ENCODE data around the gene ZNF662. TPM values are rescaled to one million over a fixed set of nuclear protein-coding genes. Genes with fewer than 3 reads are reported as not detected.

The ZNF662 gene
- not detected in 2 replicates for total RNA-seq (2021)
- Bru-seq, nascent RNA = not detected
- not detected for BruChase-seq, experiment 1, labeled RNA remaining after a 2-hour chase
- not detected for BruChase-seq, experiment 2, labeled RNA remaining after a 6-hour chase
- long read RNA-seq = 0 reads

DNA sequence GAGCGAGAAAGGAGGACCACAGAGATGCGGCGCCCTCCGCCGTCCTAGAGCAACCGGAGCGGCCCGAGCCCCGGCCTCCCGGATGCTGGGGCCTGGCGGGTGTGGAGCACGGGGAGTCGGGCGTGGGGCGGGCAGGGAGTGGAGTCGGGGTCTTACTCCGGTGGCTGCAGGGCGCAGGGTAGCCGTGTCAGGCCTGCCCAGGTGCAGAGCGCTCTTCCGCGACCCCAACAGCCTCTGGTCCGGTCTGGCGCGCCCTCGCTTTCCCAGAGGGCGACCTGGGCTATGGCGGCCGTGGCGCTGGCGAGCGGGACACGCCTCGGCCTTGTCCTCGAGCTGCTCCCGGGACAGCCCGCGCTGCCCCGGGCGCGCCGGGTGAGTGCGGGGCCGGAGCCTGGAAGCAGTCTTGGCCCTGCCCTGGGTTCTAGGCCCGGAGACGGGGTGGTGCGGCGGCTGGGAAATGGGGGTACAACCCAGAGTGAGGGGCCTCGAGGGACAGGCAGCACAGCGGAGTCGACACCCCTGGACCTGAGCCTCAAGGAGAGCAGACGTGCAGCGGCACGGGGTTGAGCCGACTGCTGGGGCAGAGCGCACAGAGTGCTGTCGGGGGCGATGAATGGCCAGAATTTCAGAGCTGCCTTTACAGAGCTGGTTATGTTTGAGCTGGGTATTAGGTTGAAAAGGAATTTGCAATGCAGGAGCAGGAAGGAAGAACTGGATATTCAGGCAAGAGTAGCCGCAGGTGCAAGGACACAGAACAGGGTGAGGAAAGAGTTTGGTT lies at the start of gene ZNF662:
TSS of gene ZNF662 (plus strand) at position 73 of the 778 bp plus-strand sequence. CDS start 1,973 bp downstream, outside the sequence.
- no peaks in the 10 kb centered on the region for H3K4me1 ChIP-seq (ENCODE audit: insufficient read depth, low read length, poor library complexity, severe bottlenecking)
- no TSS peak for BruUV-seq (replicated peaks)
- DNase-seq (ENCODE audit: low spot score) = no peak
- H3K27ac ChIP-seq (ENCODE audit: low read depth, low read length, poor library complexity, severe bottlenecking) = no peak within 1 kb of the TSS
- H3K36me3 ChIP-seq (ENCODE audit: insufficient read depth, low read length, poor library complexity, severe bottlenecking) = no peaks in the 10 kb centered on the region
- no peak for TF ChIP-seq CTCF (conservative IDR thresholded peaks at IDR 0.05; ENCODE audit: low read depth, low read length)
- TF ChIP-seq EZH2 (IDR thresholded peaks at IDR 0.05; ENCODE audit: borderline replicate concordance, low read depth, low read length, poor library complexity, severe bottlenecking) = no peak
- peaks cover 8% of the 10 kb centered on the region for H3K27me3 ChIP-seq (replicated peaks; ENCODE audit: insufficient read depth, low read depth, low read length, poor library complexity)
- no peak within 1 kb of the TSS for H3K4me3 ChIP-seq (ENCODE audit: low read depth, low read length, poor library complexity, severe bottlenecking)
- H3K9me3 ChIP-seq (ENCODE audit: low read depth, low read length, poor library complexity, severe bottlenecking) = no peaks in the 10 kb centered on the region
- CTCF ChIA-PET = no interaction called here
- intact Hi-C loops (cut with micrococcal nuclease; ENCODE audit: unreplicated experiment) = no loop called here
- POLR2A ChIA-PET (ENCODE audit: low non-redundant PET) = no interaction called here

GRCh38 chr3:42856544-42856943 lies 49.4 kb upstream of the ZNF662 start:
- no TSS peak for BruUV-seq (replicated peaks)
- ChIA-PET CTCF (no interaction called here), POLR2A (ENCODE audit: low non-redundant PET) (no interaction called here)
- no peak overlapping the region for H3K27ac ChIP-seq (ENCODE audit: low read depth, low read length, poor library complexity, severe bottlenecking)
- TF ChIP-seq EZH2 (IDR thresholded peaks at IDR 0.05; ENCODE audit: borderline replicate concordance, low read depth, low read length, poor library complexity, severe bottlenecking) (no peak), CTCF (conservative IDR thresholded peaks at IDR 0.05; ENCODE audit: low read depth, low read length) (no peak)
- no peaks in the 10 kb centered on the region for H3K9me3 ChIP-seq (ENCODE audit: low read depth, low read length, poor library complexity, severe bottlenecking)
- H3K36me3 ChIP-seq (ENCODE audit: insufficient read depth, low read length, poor library complexity, severe bottlenecking) = no peaks in the 10 kb centered on the region
- no peaks in the 10 kb centered on the region for H3K4me1 ChIP-seq (ENCODE audit: insufficient read depth, low read length, poor library complexity, severe bottlenecking)
- DNase-seq (ENCODE audit: low spot score) = no peak
- intact Hi-C loops (cut with micrococcal nuclease; ENCODE audit: unreplicated experiment) = no loop called here
- no peak overlapping the region for H3K4me3 ChIP-seq (ENCODE audit: low read depth, low read length, poor library complexity, severe bottlenecking)
- H3K27me3 ChIP-seq (replicated peaks; ENCODE audit: insufficient read depth, low read depth, low read length, poor library complexity) = no peaks in the 10 kb centered on the region

DNA sequence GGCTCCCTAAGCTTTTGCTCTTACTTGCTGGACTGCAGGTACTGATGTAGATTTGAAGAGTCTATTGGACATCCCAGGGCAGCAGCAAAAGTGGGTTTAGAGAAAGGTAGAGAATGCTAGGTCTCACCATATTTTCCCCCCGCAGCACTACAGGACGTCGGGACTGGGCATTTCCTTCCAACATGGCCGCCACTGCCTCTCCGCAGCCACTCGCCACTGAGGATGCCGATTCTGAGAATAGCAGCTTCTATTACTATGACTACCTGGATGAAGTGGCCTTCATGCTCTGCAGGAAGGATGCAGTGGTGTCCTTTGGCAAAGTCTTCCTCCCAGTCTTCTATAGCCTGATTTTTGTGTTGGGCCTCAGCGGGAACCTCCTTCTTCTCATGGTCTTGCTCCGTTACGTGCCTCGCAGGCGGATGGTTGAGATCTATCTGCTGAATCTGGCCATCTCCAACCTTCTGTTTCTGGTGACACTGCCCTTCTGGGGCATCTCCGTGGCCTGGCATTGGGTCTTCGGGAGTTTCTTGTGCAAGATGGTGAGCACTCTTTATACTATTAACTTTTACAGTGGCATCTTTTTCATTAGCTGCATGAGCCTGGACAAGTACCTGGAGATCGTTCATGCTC lies 41.5 kb upstream of the ZNF662 start:
- H3K9me3 ChIP-seq (ENCODE audit: low read depth, low read length, poor library complexity, severe bottlenecking) = no peaks in the 10 kb centered on the region
- POLR2A ChIA-PET (ENCODE audit: low non-redundant PET) = no interaction called here
- TF ChIP-seq CTCF (conservative IDR thresholded peaks at IDR 0.05; ENCODE audit: low read depth, low read length) = no peak
- TF ChIP-seq EZH2 (IDR thresholded peaks at IDR 0.05; ENCODE audit: borderline replicate concordance, low read depth, low read length, poor library complexity, severe bottlenecking) = no peak
- no peak for DNase-seq (ENCODE audit: low spot score)
- BruUV-seq (replicated peaks) = no TSS peak
- intact Hi-C loops (cut with micrococcal nuclease; ENCODE audit: unreplicated experiment) = no loop called here
- H3K27me3 ChIP-seq (replicated peaks; ENCODE audit: insufficient read depth, low read depth, low read length, poor library complexity) = no peaks in the 10 kb centered on the region
- no peaks in the 10 kb centered on the region for H3K4me1 ChIP-seq (ENCODE audit: insufficient read depth, low read length, poor library complexity, severe bottlenecking)
- H3K4me3 ChIP-seq (ENCODE audit: low read depth, low read length, poor library complexity, severe bottlenecking) = no peak overlapping the region
- H3K27ac ChIP-seq (ENCODE audit: low read depth, low read length, poor library complexity, severe bottlenecking) = no peak overlapping the region
- H3K36me3 ChIP-seq (ENCODE audit: insufficient read depth, low read length, poor library complexity, severe bottlenecking) = no peaks in the 10 kb centered on the region
- CTCF ChIA-PET = no interaction called here

All from A673 (cell line).